DMS79 (cell line): ENCODE measurements around the gene SNCA.

Source experiments
- DNase-seq: peaks from one replicate; lab custom pipeline; 2025; lab: John Stamatoyannopoulos, UW

The SNCA gene

DNA sequence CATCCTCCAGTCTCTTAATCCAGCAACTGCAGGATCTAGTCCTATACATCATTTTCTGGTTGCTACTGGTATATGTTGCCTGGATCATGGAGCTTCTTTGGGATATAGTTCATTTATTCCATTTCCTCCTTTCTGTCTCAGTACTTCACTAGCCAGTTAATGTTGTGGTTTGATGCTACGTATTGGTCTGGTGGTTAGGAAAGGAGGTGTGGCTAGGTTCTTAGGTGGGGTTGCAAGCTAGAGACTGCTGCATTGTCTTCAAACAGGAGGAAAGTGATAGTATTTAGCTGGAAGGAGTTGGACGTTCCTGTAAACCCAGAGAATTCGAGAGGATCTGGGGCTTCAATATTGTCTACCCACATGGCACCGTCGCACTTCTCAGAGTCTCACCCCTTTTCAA lies 129.5 kb downstream of the SNCA start:
- DNase-seq: no peak

DNA sequence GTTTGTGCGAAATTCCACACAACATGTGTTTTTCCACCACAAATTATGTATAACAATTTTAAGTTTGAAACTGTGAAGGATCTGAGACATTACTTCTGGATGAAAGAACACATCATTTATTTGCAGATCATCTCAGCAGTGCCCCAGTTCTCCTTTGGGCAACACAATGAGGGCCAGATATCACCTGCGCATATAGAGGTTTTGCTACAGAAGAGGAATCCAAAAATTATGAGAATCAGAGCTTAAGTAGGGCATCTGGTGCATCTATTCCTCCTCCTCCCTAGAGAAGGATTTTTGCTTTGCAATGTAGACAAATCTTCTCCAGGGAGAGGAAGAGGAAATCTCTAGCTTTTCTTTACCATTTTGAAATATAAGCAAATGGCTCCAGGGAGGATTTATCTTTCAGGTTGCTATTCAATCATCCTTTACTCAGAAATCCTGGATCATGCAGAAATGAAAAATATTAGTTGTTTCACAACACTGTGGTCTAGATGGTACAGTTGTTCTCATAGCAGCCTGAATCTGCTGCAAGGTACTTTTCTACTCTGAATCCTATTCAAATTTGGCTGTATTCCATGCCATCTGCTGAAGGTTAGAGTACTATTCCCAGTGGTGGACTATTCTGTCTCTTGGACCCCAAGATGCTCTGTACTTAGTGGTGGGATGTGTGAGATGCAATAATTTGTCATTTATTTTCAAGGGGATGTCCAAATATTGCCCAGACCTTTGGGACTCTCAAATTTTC lies 132.1 kb downstream of the SNCA start:
- DNase-seq: no peak

DNA sequence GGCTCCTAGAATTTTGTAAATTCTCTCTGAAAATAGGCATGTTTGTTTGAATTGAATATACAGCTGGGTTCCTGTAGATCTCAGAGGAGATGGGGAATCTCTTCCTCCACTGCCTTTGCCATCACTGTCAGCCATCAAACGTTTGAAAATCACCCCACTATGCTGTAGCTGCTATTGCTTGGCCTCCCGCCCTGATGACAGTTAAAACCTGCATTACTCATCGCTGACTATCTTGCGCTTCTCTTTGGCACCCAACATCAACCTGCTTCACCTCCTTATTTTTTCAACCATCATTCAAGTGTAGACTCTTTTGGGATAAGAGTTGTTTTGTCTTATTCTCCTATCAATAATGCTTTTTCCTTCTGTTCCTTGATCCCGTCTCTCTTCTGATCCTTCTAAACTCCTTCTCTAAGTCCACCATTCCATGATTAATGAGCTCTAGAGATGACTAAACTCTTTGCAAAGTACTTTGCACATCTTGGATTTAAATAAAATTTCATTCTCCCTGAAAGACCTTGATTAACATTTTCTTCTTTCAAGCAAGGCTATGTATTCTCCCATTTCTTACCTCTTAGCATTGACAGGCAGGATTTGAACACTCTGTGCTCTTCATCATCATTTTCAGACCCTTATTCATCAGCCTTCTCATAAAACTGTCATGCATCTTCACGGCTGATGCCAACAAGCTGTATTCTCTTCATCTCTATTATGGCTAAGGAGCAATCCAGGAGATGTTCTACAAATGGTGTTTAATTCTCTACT lies 133.0 kb downstream of the SNCA start:
- DNase-seq: no peak

DNA sequence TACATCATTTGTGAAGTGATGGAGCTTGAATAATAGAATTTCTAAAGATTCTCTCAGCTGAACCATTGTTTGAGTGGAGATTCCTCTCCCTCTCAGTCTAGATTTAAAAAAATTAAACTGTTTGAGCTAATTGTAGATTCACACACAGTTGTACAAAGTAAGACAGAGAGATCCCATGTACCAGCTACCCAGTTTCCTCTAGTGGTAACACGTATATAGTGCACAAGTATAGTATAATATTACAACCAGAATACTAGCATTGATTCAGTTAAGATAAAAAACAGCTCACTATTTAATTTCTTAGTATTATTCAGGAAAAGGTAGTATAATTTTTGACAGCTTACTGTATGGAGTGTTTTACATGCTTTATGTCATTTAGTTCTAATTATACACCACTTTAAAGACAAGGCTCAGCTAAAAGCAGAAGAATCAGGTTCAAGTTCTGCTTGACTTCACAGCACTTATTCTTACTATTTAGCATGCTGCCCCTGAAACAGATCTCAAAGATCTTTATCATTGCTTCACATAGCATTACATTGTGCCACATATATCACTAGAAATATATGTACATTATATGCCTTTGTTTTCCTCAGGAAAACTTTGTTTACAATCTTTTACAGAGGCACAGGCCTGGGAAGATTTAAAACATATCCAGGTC lies 136.1 kb downstream of the SNCA start:
- DNase-seq: no peak

DNA sequence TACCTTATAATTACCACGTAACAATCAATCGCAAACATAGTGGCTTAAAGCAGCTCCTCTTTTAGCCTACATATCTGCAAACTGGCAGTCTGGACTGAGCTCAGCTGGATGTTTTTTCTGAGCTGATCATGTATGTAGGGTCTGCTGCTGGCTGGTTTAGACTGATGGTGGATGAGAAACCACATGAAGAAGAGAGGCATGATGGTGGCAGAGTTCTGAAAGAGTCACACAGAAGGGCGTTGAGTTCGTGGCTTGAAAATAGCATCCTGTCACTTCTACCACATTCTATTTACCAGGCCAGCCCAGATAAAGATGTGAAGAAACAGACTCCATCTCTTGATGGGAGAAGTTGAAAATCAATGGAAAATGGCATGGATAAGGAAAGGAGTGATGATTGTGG lies 151.3 kb downstream of the SNCA start:
- DNase-seq: no peak

DNA sequence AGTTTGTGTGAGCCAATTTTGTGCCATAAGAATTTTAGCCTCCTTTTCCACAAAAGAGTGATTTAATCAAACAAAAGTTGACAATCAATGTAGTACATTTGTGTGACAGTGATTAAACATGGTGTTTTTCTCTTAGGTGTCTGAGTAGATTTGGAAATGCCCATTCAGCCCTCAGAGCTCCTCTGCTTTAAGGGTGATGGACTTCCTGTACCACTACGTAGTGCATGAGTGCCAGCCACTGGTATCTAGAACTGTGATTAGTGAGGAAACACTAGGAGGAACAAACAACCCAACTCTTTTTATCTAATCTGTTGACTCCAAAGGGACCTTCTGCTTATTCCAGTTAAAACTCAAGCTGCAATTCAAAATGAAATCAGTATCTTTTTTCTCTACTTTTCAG lies 151.7 kb downstream of the SNCA start:
- no peak for DNase-seq

DNA sequence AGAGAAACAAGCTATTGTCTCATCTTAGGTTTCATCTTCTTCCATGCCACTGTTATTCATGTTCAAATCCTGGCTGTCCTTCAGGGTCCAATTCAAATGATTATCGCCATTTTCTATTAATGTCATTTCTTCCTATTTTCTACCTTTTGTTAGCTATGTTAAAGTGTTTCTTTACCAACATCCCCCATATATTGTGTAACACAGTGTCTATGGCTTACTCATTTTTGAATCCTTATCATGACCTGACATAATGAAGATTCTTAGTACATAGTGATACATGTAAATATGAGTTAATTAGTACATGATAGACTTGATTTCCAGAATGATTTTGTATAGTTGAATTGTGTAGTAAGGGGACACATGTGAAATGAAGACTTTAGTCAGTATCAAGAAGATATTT lies 152.4 kb downstream of the SNCA start:
- no peak for DNase-seq

DNA sequence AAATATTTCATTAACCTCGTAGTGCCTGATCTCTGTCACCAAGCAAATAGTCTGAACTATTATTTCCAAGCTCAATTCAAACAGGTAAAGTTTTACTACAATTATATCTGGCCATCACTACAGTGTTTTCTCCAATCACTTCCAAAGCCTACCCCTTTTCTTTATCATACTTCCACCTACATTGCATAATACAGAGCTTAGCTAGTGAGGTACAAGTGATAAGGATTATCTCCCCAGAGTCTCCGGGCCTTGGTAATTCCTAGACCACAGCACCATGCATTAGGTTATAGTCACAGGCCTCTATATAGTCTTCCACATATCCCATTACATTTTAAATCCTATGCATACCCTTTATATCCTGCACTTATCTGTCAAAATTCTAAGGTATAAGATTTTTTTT lies 154.2 kb downstream of the SNCA start:
- DNase-seq: no peak

DNA sequence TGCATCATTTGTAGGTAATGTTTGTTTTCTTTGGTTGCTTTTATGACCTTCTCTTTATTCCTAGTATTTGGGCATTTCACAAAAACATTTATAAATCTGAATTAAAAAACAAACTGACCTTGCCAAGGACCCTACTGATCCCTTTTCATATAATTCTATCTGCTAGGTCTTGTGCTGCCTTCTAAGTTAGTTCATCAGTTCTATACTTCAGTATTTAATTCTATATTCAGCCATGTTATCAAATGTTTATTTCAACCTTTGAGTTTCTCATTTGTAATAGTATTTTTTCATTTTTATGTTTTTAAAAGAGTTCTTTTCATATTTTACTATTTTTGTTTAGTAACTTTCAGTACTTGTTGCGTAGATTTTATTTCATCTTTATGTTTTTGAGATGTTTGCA lies 155.3 kb downstream of the SNCA start:
- DNase-seq: no peak

DNA sequence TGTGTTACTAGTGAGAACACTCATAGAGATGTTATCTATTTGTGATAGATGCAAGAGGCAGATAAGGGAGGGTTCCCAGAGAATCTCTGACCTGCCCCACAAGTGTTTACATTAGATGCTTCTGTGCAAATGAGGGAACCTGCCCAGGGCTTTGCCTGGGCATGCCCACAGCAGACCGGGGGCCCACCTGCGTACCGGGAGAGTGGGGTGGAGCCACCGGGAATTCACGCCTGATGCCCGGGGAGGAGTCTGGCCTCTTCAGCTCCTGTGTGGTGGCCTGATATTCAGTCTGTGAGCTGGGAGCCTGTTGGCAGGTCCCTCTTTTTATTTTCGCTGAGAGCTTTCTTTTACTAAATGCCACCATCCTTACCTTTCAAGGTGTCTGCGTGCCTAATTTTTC lies 155.7 kb downstream of the SNCA start:
- DNase-seq: peak; percentile 5

DNA sequence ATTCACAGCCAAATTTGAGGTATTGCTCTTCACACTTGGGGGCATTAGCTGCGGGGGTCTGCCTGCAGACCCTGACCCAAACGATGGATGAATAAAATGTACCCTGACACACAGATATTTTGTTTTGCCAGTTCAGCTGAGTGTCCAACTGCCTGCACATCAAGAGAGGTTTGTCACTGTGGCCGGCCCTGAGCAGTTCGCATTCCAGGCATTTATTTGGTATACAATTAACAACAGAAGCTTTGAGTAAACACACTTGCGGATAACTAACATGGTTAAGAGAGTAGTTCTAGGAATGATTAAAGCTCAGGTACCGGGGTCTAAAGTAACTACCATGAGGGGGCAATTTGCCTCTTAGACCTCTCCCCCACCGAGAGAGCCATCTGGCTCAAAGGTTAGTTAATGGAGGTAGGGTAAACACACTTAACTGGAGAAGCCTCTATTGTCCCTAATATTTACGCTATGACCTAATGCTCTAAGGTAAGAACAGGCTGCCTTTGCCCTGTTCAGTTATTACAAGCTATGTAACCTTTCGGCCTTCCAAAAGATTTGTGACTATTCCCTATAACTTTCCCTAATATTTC lies 162.0 kb downstream of the SNCA start:
- DNase-seq: no peak
